Hepatocyte (in vitro differentiated cells): Measurements from ENCODE around the gene SLAIN2.

ENCODE experiments used
- CTCF ChIP-seq: fragments of 200-600 bp; sonication (generic); IDR thresholded peaks from 2 replicates; pipeline ENCODE4 v1.5.1; 2016; ENCODE audit warnings: antibody characterized with exemption, mild to moderate bottlenecking; ENCODE audit not compliant: poor library complexity
- EZH2phosphoT487 ChIP-seq: fragments of 200-600 bp; sonication (generic); IDR thresholded peaks from one replicate; pipeline ENCODE4 v1.6.1; 2018; ENCODE audit warnings: antibody characterized with exemption, mild to moderate bottlenecking, low read depth, moderate library complexity; ENCODE audit not compliant: unreplicated experiment, severe bottlenecking

- TF ChIP-seq CTCF (no peak), EZH2phosphoT487 (no peak)
Measured at GRCh38 chr4:48295116-48295515, 46.2 kb upstream of the SLAIN2 start.
